Stimulated activated CD8-positive, alpha-beta memory T cell treated with anti-CD3 and anti-CD28 coated beads, Interleukin-15, amount 100 ng/mL, for 1 hour (primary cell): ENCODE results near the gene SYT14.
"Not testable (repeated sequence)": the region's sequence is repeated elsewhere in the genome, so short reads cannot be mapped to it uniquely, and the experiment has no call there.

ENCODE experiments used
- DNase-seq: peaks from one replicate; pipeline ENCODE4 v3.0.0-alpha.2; 2020; ENCODE audit warnings: low read depth

The SYT14 gene

DNA sequence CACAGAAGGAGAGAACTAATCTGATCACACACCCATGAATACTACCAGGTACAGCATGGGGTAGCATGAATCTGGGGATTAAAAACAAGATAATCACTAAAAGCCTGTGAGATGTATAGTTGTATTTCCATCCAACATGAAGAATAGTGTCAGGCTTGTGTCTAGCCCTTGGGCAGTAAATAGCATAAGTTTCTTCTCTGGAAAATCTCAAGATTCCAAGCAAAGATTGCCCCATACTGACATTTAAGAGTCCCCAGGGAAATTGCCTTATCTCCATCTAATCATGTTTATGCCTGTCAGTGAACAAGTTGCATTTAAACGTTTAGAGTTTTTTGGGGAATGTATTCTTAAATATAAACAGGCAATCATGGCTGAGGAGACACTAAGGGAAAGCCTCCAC lies 185.4 kb downstream of the SYT14 start:
- DNase-seq, result no peak

DNA sequence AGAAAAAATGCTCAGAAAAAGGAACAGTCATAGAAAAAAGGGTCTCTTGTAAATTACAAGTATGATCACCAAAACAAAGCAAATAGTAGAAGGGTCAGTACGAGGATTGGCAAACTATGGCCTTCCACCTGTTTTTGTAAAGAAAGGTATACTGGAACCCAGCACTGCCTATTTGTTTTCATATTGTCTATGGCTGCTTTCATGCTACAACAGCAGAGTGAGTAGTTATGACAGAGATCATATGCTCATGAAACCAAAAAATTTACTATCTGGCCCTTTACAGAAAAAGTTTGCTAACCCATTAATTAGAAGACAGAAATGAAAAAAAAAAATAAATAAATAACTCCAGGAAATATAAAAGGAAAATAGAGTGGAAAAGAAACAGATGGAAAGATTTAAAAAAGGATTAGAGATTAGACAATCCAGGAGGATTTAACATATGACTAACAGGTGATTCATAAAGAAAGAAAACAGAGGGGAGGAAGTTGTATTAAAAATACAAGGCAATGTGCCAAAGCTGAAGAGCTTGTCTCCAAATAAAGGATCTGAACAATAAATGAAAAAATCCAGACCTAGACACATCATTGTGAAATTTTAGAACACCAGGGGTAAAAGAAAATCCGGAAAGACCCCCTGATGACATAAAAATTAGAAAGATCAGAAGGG lies 186.0 kb downstream of the SYT14 start:
- DNase-seq, result no peak

DNA sequence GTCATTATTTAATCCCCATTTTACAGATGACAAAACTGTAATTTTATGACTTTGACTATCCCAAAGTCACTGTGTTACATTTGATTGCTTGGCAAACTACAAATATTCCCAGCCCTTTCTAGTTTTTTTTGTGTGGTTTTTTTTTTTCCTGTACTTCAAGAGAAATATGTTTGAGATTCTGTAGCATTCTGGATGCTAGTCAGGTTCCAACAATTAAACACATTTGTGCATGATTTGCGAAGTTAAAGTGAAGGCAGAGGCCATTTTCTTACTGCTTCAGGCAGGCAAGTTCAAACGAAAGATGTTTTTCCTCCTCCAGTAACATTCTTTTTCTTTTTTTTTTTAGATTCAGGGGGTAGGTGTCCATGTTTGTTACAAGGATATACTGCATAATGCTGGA lies 186.7 kb downstream of the SYT14 start:
- DNase-seq, result no peak

DNA sequence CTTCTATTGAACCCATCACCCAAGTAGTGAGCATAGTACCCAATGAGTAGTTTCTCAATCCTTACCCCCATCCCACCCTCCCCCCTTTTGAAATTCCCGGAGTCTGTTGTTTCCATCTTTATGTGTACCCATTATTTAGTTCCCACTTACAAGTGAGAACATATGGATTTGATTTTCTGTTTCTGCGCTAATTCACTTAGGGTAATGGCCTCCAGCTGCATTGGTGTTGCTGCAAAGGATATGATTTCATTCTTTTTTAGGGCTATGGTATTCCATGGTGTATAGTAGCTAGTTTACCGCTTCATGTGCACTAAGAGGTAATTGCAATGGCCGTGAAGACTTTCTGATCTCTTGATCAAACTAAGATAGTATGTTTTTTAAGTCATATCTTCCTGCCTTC lies 187.1 kb downstream of the SYT14 start:
- DNase-seq, result no peak

DNA sequence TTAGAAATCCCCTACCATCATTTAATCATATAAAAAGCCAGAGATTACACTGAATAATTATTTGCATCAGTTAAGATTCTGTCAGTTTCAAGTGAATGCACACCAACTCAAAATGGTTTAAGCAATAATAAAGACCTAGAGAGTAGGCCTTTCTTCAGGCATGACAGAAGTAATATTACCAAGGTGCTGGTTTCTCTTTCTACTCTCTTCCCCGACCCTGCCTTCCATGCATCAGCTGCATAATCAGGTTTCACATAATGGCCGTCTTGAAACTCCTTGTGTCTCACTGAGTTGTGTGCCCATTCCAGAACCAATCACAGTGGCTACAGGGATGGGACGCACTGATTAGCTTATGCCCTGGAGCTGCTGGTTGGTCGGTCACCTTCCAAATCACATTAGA lies 191.1 kb downstream of the SYT14 start:
- no peak for DNase-seq

DNA sequence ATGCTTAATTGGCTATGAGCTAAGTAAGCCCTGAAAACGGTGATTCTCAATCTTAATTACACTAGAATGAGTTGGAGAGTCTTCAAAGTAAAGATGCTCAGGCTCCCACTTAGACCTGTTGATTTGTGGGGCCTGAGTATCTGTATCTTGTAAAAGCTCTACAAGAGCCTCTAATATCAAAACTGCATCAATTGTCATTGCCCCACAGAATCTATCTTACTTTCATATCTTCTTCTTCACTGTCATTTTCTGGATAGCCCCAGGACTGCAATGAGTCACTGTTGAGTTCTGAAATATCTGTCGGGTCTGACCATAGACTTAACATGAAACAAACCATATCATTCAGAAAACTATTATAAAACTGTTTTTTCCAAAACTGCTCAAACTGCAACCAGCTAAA lies 191.7 kb downstream of the SYT14 start:
- DNase-seq, result no peak

DNA sequence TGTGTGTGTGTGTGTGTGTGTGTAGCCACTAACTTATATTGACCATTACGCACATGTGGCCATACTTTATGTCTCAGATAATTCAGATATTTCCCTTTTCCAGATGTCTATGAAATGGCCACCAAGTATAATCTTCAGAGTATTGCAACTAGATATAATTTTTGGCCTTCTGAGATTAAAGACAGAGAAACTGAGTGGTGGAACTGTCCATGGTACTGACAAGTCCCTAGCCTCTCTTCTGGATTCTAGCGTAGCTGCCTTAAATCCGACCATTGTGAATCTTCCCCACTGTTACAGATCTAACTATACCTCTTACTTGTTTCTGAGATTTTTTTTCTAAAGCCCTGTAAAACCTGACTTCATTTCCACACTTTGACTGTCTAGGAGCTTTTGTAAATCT lies 194.6 kb downstream of the SYT14 start:
- DNase-seq, result no peak

DNA sequence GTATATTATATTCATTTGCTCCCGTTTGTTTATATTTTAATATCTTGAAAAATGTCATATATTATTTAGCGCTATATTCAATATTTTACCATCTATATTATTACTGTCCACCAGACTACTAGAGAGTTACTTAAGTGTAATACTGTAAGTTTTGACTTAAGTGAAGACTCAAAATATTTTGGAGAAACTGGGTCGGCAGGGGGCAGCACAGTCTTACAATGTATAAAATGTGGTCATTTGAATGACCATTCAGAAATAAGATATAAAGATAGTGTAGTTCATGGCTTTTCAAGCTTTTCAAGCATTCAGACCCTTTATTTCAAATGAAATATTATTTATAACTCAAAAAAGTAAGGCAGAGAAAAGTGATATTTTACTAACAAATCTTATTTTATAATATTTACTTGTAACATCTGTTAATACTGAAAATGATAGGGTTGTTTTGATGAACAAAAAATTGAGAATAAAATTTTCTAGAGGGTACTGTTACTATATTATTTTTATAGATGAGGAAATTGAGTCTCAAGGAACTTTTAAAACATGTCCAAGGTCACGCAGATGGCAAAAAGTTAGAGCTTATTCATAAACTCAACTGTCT lies 205.5 kb downstream of the SYT14 start:
- DNase-seq, result peak; percentile 15

DNA sequence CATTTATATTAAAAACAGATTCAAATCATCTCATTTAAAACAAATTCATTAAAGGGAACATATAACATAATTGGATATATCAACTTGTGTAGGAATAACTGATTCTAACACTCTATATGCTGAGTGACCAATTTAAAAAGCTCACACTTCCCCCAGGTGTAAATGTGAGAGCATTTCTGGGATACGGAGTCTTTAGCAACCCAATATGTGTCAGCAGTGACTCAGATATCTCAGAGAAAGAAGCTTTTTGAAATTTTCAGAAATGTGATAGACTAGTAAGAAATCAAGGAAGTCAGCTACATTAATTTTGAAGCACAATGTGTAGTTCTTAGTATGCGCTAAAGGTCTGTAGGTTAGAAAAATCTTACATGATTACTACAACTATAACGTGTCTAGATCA lies 206.7 kb downstream of the SYT14 start:
- no peak for DNase-seq

DNA sequence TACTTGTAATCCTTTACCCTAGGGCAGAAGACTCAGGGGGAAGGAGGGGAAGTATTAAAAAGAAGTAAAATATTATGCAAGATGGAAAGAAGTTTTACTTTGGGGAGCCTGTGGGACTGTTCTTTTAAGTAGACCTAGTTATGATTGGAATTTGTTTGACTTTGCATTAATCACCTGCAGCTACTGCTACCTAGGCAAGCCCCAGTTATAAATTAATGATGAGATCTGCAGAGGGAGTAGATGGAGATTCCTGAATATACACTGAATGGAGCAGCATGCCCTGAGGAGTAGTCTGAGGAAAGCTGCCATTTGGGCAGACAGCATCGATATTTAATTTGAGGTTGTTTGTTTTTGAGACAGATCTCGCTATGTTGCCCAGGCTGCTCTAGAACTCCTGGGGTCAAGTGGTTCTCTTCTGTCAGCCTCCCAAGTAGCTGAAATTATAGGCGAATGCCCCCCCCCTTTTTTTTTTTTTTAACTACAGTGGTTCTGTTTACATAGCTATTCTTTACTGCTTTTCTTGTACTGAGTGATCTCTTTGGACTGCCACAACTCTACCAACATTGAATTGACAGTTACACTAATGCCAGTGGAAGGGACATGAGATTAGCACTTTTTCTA lies 213.1 kb downstream of the SYT14 start:
- no peak for DNase-seq

DNA sequence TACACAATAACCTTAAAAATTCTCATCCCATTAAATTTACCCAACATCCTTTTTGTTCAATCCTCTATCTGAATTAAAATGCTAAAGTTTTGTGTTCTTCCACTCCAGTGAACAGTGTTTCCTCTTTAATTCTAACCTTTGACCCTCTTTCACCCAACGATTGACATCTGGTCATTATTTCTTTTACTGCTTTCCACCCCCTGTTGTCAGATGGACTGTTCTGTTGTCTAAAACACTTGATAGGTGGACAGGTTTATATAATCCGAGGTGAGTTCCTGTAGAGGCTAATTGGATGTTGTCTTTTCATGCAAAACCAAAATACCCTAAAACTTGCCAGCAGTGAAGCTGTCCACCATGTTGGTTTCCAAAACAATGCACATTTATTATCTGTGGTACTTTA lies 221.2 kb downstream of the SYT14 start:
- DNase-seq, result no peak

DNA sequence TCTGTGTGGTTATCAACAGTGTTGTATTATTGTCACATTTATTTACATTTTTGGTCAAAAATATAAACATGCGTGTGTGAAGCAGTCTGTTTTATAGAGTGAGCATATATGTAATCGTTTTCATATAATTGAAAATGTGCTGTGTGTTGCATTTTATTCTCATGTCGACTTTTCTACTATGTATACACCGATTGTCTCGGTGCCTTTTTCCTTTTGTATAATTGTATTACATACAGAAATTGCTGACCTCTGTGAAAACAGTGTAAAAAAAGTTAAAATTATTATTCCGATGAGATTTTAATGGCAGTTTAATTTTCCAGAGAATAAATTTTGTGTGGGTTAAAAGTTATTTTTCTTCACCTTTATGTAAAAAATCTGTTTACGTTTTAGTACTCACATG lies 232.2 kb downstream of the SYT14 start:
- DNase-seq, result no peak

DNA sequence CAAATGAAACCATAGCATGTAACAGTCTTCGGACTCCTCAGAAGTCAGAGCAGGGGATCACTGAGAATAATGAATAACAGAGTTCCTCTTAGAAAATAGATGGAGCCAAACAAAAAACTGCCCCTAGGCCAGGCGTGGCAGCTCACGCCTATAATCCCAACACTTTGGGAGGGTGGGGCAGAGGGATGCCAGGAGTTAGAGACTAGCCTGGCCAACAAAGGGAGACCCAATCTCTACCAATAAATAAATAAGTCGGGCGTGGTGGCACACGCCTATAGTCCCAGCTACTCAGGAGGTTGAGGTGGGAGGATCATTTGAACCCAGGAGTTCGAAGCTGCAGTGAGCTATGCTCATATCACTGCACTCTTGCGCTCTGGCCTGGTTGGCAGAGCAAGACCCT lies 236.1 kb downstream of the SYT14 start:
- DNase-seq, result no peak

DNA sequence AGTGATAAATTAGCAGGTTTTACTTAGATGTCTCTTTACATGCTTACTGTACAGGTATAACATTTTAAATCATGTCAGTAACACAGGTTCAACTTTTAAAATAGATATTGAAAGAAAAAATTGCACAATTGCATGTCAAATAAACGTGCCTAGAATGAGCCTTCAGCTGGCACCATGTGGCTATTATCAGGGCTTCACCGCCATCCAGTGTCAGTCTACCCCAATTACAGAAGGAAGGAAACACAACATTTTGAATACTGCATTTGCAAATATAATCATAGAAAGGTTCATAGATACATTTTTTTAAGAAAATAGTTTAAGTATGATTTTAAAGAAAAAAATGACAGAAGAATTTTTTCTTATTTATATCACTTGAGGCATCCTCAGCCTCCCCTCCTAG lies 247.0 kb downstream of the SYT14 start:
- DNase-seq, result no peak

DNA sequence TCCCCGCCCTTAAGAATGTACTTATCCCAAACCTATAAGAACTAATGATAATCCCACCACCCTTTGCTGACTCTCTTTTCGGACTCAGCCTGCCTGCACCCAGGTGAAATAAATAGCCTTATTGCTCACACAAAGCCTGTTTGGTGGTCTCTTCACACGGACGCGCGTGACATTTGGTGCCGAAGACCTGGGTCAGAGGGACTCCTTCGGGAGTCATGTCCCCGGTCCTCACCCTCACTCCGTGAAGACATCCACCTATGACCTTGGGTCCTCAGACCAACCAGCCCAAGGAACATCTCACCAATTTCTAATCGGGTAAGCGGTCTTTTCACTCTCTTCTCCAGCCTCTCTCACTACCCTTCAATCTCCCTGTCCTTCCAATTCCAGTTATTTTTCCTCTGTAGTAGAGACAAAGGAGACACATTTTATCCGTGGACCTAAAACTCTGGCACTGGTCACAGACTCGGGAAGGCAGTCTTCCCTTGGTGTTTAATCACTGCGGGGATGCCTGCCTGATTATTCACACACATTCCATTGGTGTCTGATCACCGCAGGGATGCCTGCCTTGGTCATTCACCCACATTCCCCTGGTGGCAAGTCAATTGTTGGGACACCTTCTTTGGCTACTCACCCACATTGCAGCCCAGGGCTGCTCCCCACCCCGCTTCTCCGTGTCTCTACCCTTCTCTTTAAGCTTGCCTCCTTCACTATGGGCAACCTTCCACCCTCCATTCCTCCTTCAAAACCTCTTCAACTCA lies 250.0 kb downstream of the SYT14 start:
- not testable (repeated sequence) for DNase-seq

DNA sequence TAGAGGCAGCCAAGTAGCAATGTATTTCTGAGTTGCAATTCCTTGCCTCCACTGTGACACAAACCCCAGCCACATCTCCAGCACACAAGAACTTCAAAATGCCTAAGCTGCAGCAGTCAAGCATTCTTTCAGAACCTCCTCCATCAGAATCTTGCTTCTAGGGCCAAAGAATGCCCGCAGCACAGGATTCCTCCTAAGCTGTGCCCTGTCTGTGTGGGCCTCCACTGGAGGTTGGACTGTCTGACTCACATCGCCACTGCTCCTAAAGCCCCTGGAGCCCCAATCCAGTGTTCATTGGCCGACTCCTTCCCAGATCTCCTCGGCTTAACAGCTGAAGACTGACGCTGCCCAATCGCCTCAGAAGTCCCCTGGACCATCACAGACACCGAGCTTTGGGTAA lies 251.4 kb downstream of the SYT14 start:
- no peak for DNase-seq

DNA sequence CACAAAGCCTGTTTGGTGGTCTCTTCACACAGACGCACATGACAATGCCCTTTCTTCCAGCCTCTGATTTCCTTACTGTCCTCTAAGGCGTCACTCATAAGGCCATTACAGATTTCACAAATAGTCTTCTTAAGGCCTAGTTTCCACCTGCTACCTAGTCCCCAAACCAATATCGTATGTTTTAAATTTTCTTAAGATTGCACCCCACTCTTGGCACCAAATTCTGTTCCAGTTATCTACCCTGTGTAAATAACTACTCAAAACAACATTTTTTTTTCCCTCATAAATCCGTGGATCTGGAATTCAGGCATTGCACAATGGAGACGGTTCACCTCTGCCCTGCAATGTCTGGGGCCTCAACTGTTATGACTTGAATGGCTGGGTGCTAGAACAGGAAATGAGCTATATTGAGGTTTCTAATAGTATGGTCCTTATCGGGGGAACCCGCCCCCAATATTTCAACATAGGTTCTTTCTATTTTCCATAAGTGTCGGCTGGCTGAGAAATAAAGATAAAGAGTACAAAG lies 257.7 kb downstream of the SYT14 start:
- no peak for DNase-seq

DNA sequence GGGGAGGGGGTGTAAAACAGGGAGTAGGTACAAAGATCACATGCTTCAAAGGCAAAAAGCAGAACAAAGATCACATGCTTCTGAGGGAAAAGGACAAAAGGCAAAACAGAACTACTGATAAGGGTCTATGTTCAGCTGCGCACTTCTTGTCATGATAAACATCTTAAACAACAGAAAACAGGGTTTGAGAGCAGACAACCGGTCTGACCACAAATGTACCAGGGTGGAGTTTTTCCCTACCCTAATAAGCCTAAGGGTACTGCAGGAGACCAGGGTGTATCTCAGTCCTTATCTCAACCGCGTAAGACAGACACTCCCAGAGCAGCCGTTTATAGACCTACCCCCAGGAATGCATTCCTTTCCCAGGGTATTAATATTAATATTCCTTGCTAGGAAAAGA lies 258.2 kb downstream of the SYT14 start:
- DNase-seq, result not testable (repeated sequence)

DNA sequence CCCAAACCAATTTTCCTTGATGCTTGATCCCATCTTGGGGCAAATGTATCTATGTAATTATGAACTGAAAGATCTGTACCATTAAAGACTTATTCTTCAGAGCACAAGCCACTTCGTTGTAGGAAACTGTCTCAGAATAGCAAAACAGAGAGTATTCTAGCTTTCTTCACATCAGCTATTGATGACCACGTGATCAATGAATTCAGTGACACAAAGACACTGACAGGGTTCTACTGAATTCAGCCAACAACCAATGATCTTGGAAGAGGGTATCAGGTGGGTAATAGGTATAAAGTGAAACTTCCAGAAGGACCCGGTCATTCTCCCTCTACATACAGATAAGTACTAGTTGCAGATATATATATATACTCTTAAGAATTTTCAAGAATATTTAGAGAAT lies 260.8 kb downstream of the SYT14 start:
- DNase-seq, result no peak

DNA sequence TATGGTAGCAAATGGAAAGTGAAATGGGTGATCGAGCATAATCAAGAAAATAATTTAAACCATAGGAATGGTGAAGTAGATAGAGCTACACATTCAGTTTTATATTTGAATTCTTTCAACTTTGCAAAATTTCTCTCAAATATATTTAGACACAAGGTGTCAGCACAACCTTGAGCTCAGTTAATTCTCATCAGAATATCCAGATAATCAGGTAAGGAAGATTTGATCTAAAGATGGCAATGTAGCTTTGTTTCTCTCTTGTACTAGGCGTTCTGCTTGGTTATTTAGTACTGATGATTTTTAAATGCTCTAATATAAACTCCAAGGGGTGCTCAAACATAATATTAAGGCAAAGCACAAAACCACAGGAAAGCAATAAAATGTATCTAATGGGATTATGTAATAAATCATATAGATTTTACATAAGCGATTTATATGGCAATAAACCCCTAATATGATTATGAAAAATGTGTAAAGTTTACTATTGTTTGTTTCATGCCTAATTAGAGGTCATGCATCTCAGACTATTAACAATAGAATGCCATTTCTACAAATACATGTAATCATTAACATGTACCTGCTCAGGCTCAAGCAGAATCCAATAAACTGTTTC lies 262.2 kb downstream of the SYT14 start:
- no peak for DNase-seq

DNA sequence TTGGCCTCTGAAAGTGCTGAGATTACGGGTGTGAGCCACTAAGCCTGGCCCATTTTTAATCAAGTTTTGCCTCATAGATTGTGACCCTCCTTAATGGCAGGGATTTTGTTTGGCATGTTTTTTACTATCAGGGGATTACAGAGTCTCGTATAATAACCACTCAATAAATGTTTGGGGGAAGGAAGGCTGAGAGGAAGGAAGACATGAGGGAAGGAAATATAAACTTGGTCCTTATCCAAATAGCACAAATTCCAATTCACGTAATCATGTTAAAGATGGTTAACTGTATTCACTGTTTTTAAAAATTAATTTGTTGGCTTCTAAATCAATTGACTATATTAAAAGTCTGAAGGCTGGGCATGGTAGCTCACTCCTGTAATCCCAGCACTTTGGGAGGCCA lies 263.7 kb downstream of the SYT14 start:
- DNase-seq, result no peak
